Peyer's patch (tissue), 4 donors: Measurements from ENCODE around the gene MRGPRD. TPM values are rescaled to one million over a fixed set of nuclear protein-coding genes. Genes with fewer than 3 reads are reported as not detected.

ENCODE experiments used
- DNase-seq, 3 donors: peaks; one replicate each; pipeline ENCODE4 v3.0.0-alpha.2; 2017 to 2019
- H3K27ac ChIP-seq, 4 donors: fragments of 200-600 bp; sonication (generic); one replicate each; pipeline ENCODE4 v1.5.1; 2016 to 2019
- H3K27me3 ChIP-seq, 2 donors: fragments of 200-600 bp; sonication (generic); one replicate each; pipeline ENCODE4 v1.5.1; 2019
- H3K36me3 ChIP-seq, 3 donors: fragments of 200-600 bp; sonication (generic); one replicate each; pipeline ENCODE4 v1.5.1; 2016 to 2019
- H3K4me1 ChIP-seq, 4 donors: fragments of 200-600 bp; sonication (generic); one replicate each; pipeline ENCODE4 v1.5.1; 2016 to 2019
- H3K4me3 ChIP-seq, 4 donors: fragments of 200-600 bp; sonication (generic); 1 replicate in 3 of 4; 2 replicates in 1 of 4; pipeline ENCODE4 v1.5.1; 2016 to 2019; ENCODE audit warnings: mild to moderate bottlenecking in 1 of 4
- H3K9me3 ChIP-seq, 4 donors: fragments of 200-600 bp; sonication (generic); one replicate each; pipeline ENCODE4 v1.5.1; 2016 to 2019; ENCODE audit warnings: mild to moderate bottlenecking in 1 of 4
- CTCF ChIP-seq, 6 experiments: fragments of 450-650 bp in 4 of 6; fragments of 200-600 bp in 2 of 6; sonication (generic) in 1 of 6; IDR thresholded peaks; one replicate each; pipeline ENCODE4 v1.5.1; 2017 to 2019; ENCODE audit warnings: antibody characterized with exemption in 6 of 6, mild to moderate bottlenecking in 3 of 6, moderate library complexity in 1 of 6
- POLR2A ChIP-seq, 2 donors: fragments of 450-650 bp; IDR thresholded peaks; one replicate each; pipeline ENCODE4 v1.5.1; 2017; ENCODE audit warnings: antibody characterized with exemption in 2 of 2, mild to moderate bottlenecking in 2 of 2, moderate library complexity in 2 of 2
- total RNA-seq, 4 donors: library from RNA; depleted of rRNA; stranded (reverse); fragments of >200 nt; gene quantifications; one replicate each; pipeline ENCODE4 v1.1.0, GENCODE V29; 2016

Gene MRGPRD
- total RNA-seq, 4 donors from 2014 or later, result not detected

GRCh38 chr11:68999093-68999747 lies 18.4 kb upstream of the MRGPRD start:
- H3K27ac ChIP-seq, result peak overlapping the region in 2 of 4 donors; percentile 21 to 96
- no peaks in the 10 kb centered on the region for H3K36me3 ChIP-seq
- peaks cover 0 to 24% (median 0%) of the 10 kb centered on the region in 4 donors for H3K4me1 ChIP-seq
- TF ChIP-seq CTCF (IDR thresholded peaks at IDR 0.05) (no peak), POLR2A (IDR thresholded peaks at IDR 0.05) (no peak)
- no peaks in the 10 kb centered on the region for H3K9me3 ChIP-seq
- no peak overlapping the region for H3K4me3 ChIP-seq
- DNase-seq, result peak in 1 of 3 donors; percentile 28
- H3K27me3 ChIP-seq, result no peaks in the 10 kb centered on the region

GRCh38 chr11:68998390-68998911 lies 17.7 kb upstream of the MRGPRD start:
- Histone ChIP-seq H3K27me3 (no peaks in the 10 kb centered on the region), H3K27ac (peak overlapping the region in 1 of 4 donors; percentile 96), H3K36me3 (no peaks in the 10 kb centered on the region), H3K9me3 (no peaks in the 10 kb centered on the region), H3K4me3 (no peak overlapping the region), H3K4me1 (peaks cover 0 to 24% (median 0%) of the 10 kb centered on the region in 4 donors)
- TF ChIP-seq CTCF (IDR thresholded peaks at IDR 0.05) (no peak), POLR2A (IDR thresholded peaks at IDR 0.05) (no peak)
- DNase-seq, result peak in 2 of 3 donors; percentile 43 to 45

GRCh38 chr11:68997995-68998348 lies 17.2 kb upstream of the MRGPRD start:
- Histone ChIP-seq H3K9me3 (no peaks in the 10 kb centered on the region), H3K4me3 (no peak overlapping the region), H3K4me1 (peaks cover 0 to 24% (median 0%) of the 10 kb centered on the region in 4 donors), H3K27ac (peak overlapping the region in 1 of 4 donors; percentile 96), H3K36me3 (no peaks in the 10 kb centered on the region), H3K27me3 (no peaks in the 10 kb centered on the region)
- TF ChIP-seq POLR2A (IDR thresholded peaks at IDR 0.05) (no peak), CTCF (IDR thresholded peaks at IDR 0.05) (no peak)
- no peak for DNase-seq

GRCh38 chr11:68997124-68997994 lies 16.6 kb upstream of the MRGPRD start:
- Histone ChIP-seq H3K36me3 (no peaks in the 10 kb centered on the region), H3K27ac (no peak overlapping the region), H3K27me3 (no peaks in the 10 kb centered on the region), H3K9me3 (no peaks in the 10 kb centered on the region), H3K4me3 (no peak overlapping the region), H3K4me1 (peaks cover 0 to 21% (median 0%) of the 10 kb centered on the region in 4 donors)
- TF ChIP-seq POLR2A (IDR thresholded peaks at IDR 0.05) (no peak), CTCF (IDR thresholded peaks at IDR 0.05) (no peak)
- DNase-seq, result peak in 1 of 3 donors; percentile 29

- DNase-seq, result peak in 1 of 3 donors; percentile 14
- TF ChIP-seq POLR2A (IDR thresholded peaks at IDR 0.05), result no peak
- no peak for TF ChIP-seq CTCF (IDR thresholded peaks at IDR 0.05)
Observed at GRCh38 chr11:68996376-68997123, 15.8 kb upstream of the MRGPRD start.

More at GRCh38 chr11:68996376-68997123, 15.8 kb upstream of the MRGPRD start:
- no peak overlapping the region for H3K27ac ChIP-seq
- H3K9me3 ChIP-seq, result no peaks in the 10 kb centered on the region
- no peaks in the 10 kb centered on the region for H3K27me3 ChIP-seq
- peaks cover 0 to 15% (median 0%) of the 10 kb centered on the region in 4 donors for H3K4me1 ChIP-seq
- H3K36me3 ChIP-seq, result no peaks in the 10 kb centered on the region
- H3K4me3 ChIP-seq, result no peak overlapping the region
